Retinal pigment epithelial cell (primary cell): ENCODE data around the gene ZNF536.

Experiments used
- DNase-seq: peaks from one replicate; pipeline ENCODE4 v3.0.0-alpha.2; 2010; ENCODE audit warnings: low read depth
- H3K4me3 ChIP-seq: 2 replicates; pipeline ENCODE4 v1.5.1; 2011; ENCODE audit warnings: mild to moderate bottlenecking, low read length, control low read depth, moderate library complexity
- CTCF ChIP-seq: conservative IDR thresholded peaks from 2 replicates; pipeline ENCODE4 v1.5.1; 2011; ENCODE audit warnings: low read depth, low read length, control low read depth, inconsistent platforms

ZNF536 gene

GRCh38 chr19:30371161-30371836, 885 bp upstream of the ZNF536 start:
- no peak overlapping the region for H3K4me3 ChIP-seq
- no peak for DNase-seq
- TF ChIP-seq CTCF, result no peak

GRCh38 chr19:30373593-30373992, 1.4 kb downstream of the ZNF536 start:
- no peak for TF ChIP-seq CTCF
- no peak for DNase-seq
- H3K4me3 ChIP-seq, result no peak overlapping the region

GRCh38 chr19:30374539-30374864, 2.3 kb downstream of the ZNF536 start:
- no peak overlapping the region for H3K4me3 ChIP-seq
- DNase-seq, result no peak
- no peak for TF ChIP-seq CTCF

GRCh38 chr19:30374865-30375552, 2.8 kb downstream of the ZNF536 start:
- DNase-seq, result no peak
- no peak for TF ChIP-seq CTCF
- peak overlapping the region; percentile 20 for H3K4me3 ChIP-seq

GRCh38 chr19:30375553-30376031, 3.4 kb downstream of the ZNF536 start:
- DNase-seq, result no peak
- no peak for TF ChIP-seq CTCF
- H3K4me3 ChIP-seq, result no peak overlapping the region

GRCh38 chr19:30376272-30376671, 4.1 kb downstream of the ZNF536 start:
- no peak for TF ChIP-seq CTCF
- no peak for DNase-seq
- H3K4me3 ChIP-seq, result no peak overlapping the region

- TF ChIP-seq CTCF, result no peak
- no peak for DNase-seq
- no peak overlapping the region for H3K4me3 ChIP-seq
Measured at GRCh38 chr19:30376826-30377425, 4.7 kb downstream of the ZNF536 start.
